Measurements from ENCODE around the gene CTIF.

CTIF gene

GRCh38 chr18:48879008-48879431 is 340.2 kb downstream of the CTIF start:
- DNase-seq: no peak

GRCh38 chr18:48880931-48881330 is 342.1 kb downstream of the CTIF start:
- DNase-seq: no peak

GRCh38 chr18:48882379-48882778 is 343.5 kb downstream of the CTIF start:
- DNase-seq: no peak

GRCh38 chr18:48884306-48884705 is 345.5 kb downstream of the CTIF start:
- DNase-seq: no peak

- no peak for DNase-seq
These were observed 345.9 kb downstream of the CTIF start for GRCh38 chr18:48884771-48885170.

- DNase-seq: no peak
These were observed 346.6 kb downstream of the CTIF start for GRCh38 chr18:48885266-48885923.

- no peak for DNase-seq
These were observed 347.1 kb downstream of the CTIF start for GRCh38 chr18:48885924-48886400.

GRCh38 chr18:48886520-48887293 is 347.9 kb downstream of the CTIF start:
- DNase-seq: no peak

- no peak for DNase-seq
These were observed 348.6 kb downstream of the CTIF start for GRCh38 chr18:48887294-48887904.

GRCh38 chr18:48887905-48888772 is 349.3 kb downstream of the CTIF start:
- DNase-seq: no peak

GRCh38 chr18:48888773-48889080 is 349.9 kb downstream of the CTIF start:
- DNase-seq: no peak

GRCh38 chr18:48889115-48889941 is 350.5 kb downstream of the CTIF start:
- DNase-seq: no peak

- DNase-seq: no peak
These were observed 351.3 kb downstream of the CTIF start for GRCh38 chr18:48889981-48890762.

GRCh38 chr18:48891721-48892120 is 352.9 kb downstream of the CTIF start:
- DNase-seq: no peak

- no peak for DNase-seq
These were observed 353.5 kb downstream of the CTIF start for GRCh38 chr18:48892146-48892855.

GRCh38 chr18:48893061-48893607 is 354.3 kb downstream of the CTIF start:
- DNase-seq: no peak

- no peak for DNase-seq
These were observed 355.1 kb downstream of the CTIF start for GRCh38 chr18:48893608-48894600.

- DNase-seq: no peak
These were observed 356.0 kb downstream of the CTIF start for GRCh38 chr18:48894799-48895346.

All from stimulated activated naive CD4-positive, alpha-beta T cell (primary cell).